H9 (cell line): ENCODE data around the gene CAMK2N1. TPM values are rescaled to one million over a fixed set of nuclear protein-coding genes. Genes with fewer than 3 reads are reported as not detected.
A peak's percentile ranks its signal among the peaks of the same experiment; 100 is the strongest.

Experiments used
- DNase-seq: peaks from one replicate; pipeline ENCODE4 v3.0.0-alpha.2; 2017
- H2AFZ ChIP-seq: one replicate; pipeline ENCODE4 v1.6.1; 2013; ENCODE audit warnings: mild to moderate bottlenecking, low read length, control low read depth, moderate library complexity
- H2AK5ac ChIP-seq: 2 replicates; pipeline ENCODE4 v1.6.1; 2013; ENCODE audit warnings: low read length, control low read depth, mixed read lengths; ENCODE audit not compliant: insufficient read length
- H2BK120ac ChIP-seq: one replicate; pipeline ENCODE4 v1.6.1; 2013; ENCODE audit warnings: low read depth, mild to moderate bottlenecking, low read length, control low read depth, inconsistent platforms; ENCODE audit not compliant: poor library complexity, severe bottlenecking
- H2BK12ac ChIP-seq: 2 replicates; pipeline ENCODE4 v1.6.1; 2013; ENCODE audit warnings: low read length, control low read depth, mixed read lengths, low read depth; ENCODE audit not compliant: insufficient read length
- H2BK15ac ChIP-seq: 2 replicates; pipeline ENCODE4 v1.6.1; 2013; ENCODE audit warnings: low read depth, low read length, control low read depth
- H2BK20ac ChIP-seq: one replicate; pipeline ENCODE4 v1.6.1; 2013; ENCODE audit warnings: low read depth, mild to moderate bottlenecking, low read length, control low read depth, inconsistent platforms; ENCODE audit not compliant: poor library complexity, severe bottlenecking
- H2BK5ac ChIP-seq: 2 replicates; pipeline ENCODE4 v1.6.1; 2013; ENCODE audit warnings: low read length, control low read depth, mixed read lengths; ENCODE audit not compliant: insufficient read length
- H3K14ac ChIP-seq: 2 replicates; pipeline ENCODE4 v1.6.1; 2013; ENCODE audit warnings: low read length, control low read depth; ENCODE audit not compliant: insufficient read depth
- H3K18ac ChIP-seq: 2 replicates; pipeline ENCODE4 v1.6.1; 2013; ENCODE audit warnings: low read depth, mild to moderate bottlenecking, mixed read lengths, low read length, control low read depth; ENCODE audit not compliant: insufficient read length
- H3K23ac ChIP-seq: 2 replicates; pipeline ENCODE4 v1.6.1; 2013; ENCODE audit warnings: low read length, control low read depth, mixed read lengths, low read depth; ENCODE audit not compliant: insufficient read length
- H3K23me2 ChIP-seq: 2 replicates; pipeline ENCODE4 v1.6.1; 2013; ENCODE audit warnings: low read depth, mild to moderate bottlenecking, mixed read lengths, low read length, control low read depth; ENCODE audit not compliant: insufficient read length, poor library complexity, severe bottlenecking
- H3K27ac ChIP-seq: 2 replicates; pipeline ENCODE4 v1.5.1; 2013; ENCODE audit warnings: low read length, control low read depth, mixed read lengths, low read depth; ENCODE audit not compliant: insufficient read length
- H3K27me3 ChIP-seq: 2 replicates; pipeline ENCODE4 v1.6.1; 2013; ENCODE audit warnings: low read length, control low read depth, inconsistent platforms; ENCODE audit not compliant: insufficient read depth
- H3K4ac ChIP-seq: 2 replicates; pipeline ENCODE4 v1.6.1; 2013; ENCODE audit warnings: low read depth, mild to moderate bottlenecking, control low read depth, inconsistent platforms, low read length, moderate library complexity
- H3K4me1 ChIP-seq: 2 replicates; pipeline ENCODE4 v1.6.1; 2013; ENCODE audit warnings: low read length, control low read depth, inconsistent platforms; ENCODE audit not compliant: insufficient read depth
- H3K4me2 ChIP-seq: 2 replicates; pipeline ENCODE4 v1.6.1; 2013; ENCODE audit warnings: low read length, control low read depth, mixed read lengths; ENCODE audit not compliant: insufficient read length, insufficient read depth
- H3K56ac ChIP-seq: 2 replicates; pipeline ENCODE4 v1.6.1; 2013; ENCODE audit warnings: low read depth, mild to moderate bottlenecking, mixed read lengths, low read length, control low read depth; ENCODE audit not compliant: insufficient read length
- H3K79me1 ChIP-seq: 2 replicates; pipeline ENCODE4 v1.6.1; 2013; ENCODE audit warnings: low read depth, mild to moderate bottlenecking, moderate library complexity, low read length, control low read depth, inconsistent platforms; ENCODE audit not compliant: insufficient read depth, poor library complexity, severe bottlenecking
- H3K79me2 ChIP-seq: 2 replicates; pipeline ENCODE4 v1.6.1; 2013; ENCODE audit warnings: low read length, control low read depth, inconsistent platforms; ENCODE audit not compliant: insufficient read depth
- H3K9ac ChIP-seq: 2 replicates; pipeline ENCODE4 v1.6.1; 2013; ENCODE audit warnings: low read length, control low read depth, mixed read lengths; ENCODE audit not compliant: insufficient read length; ENCODE audit errors: extremely low read depth
- H3K9me3 ChIP-seq: one replicate; pipeline ENCODE4 v1.6.1; 2013; ENCODE audit warnings: low read depth, low read length, inconsistent platforms; ENCODE audit not compliant: control insufficient read depth
- H3T11ph ChIP-seq: one replicate; pipeline ENCODE4 v1.6.1; 2013; ENCODE audit warnings: mild to moderate bottlenecking, low read length, control low read depth, inconsistent platforms
- H4K20me1 ChIP-seq: one replicate; pipeline ENCODE4 v1.6.1; 2013; ENCODE audit not compliant: control insufficient read depth, insufficient read length, insufficient read depth
- H4K5ac ChIP-seq: 2 replicates; pipeline ENCODE4 v1.6.1; 2013; ENCODE audit warnings: low read depth, mild to moderate bottlenecking, mixed read lengths, low read length, control low read depth; ENCODE audit not compliant: insufficient read length
- H4K8ac ChIP-seq: replicated peaks from 2 replicates; pipeline ENCODE4 v1.6.1; 2013; ENCODE audit warnings: low read length, control low read depth, mixed read lengths, low read depth; ENCODE audit not compliant: insufficient read length
- H4K91ac ChIP-seq: 2 replicates; pipeline ENCODE4 v1.6.1; 2013; ENCODE audit warnings: low read depth, mild to moderate bottlenecking, moderate library complexity, mixed read lengths, low read length, control low read depth; ENCODE audit not compliant: insufficient read length
- H3K27ac Mint-ChIP-seq, 3 experiments: 2 replicates in 2 of 3; 3 replicates in 1 of 3; pipeline ENCODE4 v1.8.0; 2020 to 2021; ENCODE audit warnings: mixed read lengths in 3 of 3, mild to moderate bottlenecking in 1 of 3, moderate library complexity in 1 of 3
- H3K27me3 Mint-ChIP-seq: 2 replicates; pipeline ENCODE4 v1.8.0; 2021; ENCODE audit warnings: low read depth, mild to moderate bottlenecking, moderate library complexity, mixed read lengths
- H3K36me3 Mint-ChIP-seq, 3 experiments: 2 replicates in 2 of 3; 3 replicates in 1 of 3; pipeline ENCODE4 v1.8.0; 2020 to 2021; ENCODE audit warnings: low read depth in 3 of 3, mixed read lengths in 3 of 3; ENCODE audit not compliant: insufficient read depth in 1 of 3
- H3K4me1 Mint-ChIP-seq, 2 experiments: 2 replicates each; pipeline ENCODE4 v1.8.0; 2020; ENCODE audit warnings: mixed read lengths in 2 of 2
- H3K4me3 Mint-ChIP-seq, 2 experiments: 2 replicates in 1 of 2; 3 replicates in 1 of 2; pipeline ENCODE4 v1.8.0; 2020 to 2021; ENCODE audit warnings: mild to moderate bottlenecking in 2 of 2, mixed read lengths in 2 of 2, moderate library complexity in 1 of 2
- H3K9me3 Mint-ChIP-seq, 2 experiments: 2 replicates in 1 of 2; 3 replicates in 1 of 2; pipeline ENCODE4 v1.8.0; 2020; ENCODE audit warnings: mild to moderate bottlenecking in 2 of 2, mixed read lengths in 2 of 2, moderate library complexity in 1 of 2
- WGBS: extraction: QIAGEN DNeasy Blood & Tissue Kit; methylation state at CpG from one replicate; pipeline ENCODE4 v1.1.7; 2013; ENCODE audit warnings: missing lambda C conversion rate, low lambda C conversion rate, mixed read lengths; ENCODE audit not compliant: insufficient read length; ENCODE audit errors: extremely low coverage; 5-methylcytosine and 5-hydroxymethylcytosine counted together
- total RNA-seq: library from RNA; stranded (reverse); gene quantifications from 2 replicates; pipeline ENCODE4 v1.2.1, GENCODE V29; 2021
- TF ChIP-seq, protein P1 (sequence below): fragments of 200-600 bp; sonication (generic); conservative IDR thresholded peaks from 3 replicates; pipeline ENCODE4 v1.8.0; 2021; ENCODE audit warnings: antibody characterized with exemption, mild to moderate bottlenecking

CAMK2N1 gene
- total RNA-seq, 1 experiment from 2014 or later, result 1.2 TPM

DNA sequence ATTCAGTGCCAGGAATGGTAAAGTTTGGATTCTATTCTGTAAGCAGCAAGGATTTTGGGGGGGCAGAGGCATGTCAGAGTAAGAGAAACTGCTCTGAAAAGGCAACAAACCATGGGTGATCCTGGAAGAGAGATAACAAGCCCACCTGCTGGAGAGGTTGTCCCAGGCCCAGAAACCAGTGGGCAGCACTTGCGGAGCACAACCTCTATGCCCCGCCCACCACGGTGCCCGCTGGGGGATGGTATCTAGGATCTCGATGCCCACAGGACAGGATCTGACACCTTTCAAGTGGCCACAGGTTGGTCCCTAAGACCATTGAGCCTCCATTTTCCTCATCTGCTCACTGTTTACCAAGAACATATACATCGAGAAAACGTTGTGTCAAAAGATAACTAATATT, 42.2 kb upstream of the CAMK2N1 start:
- Histone ChIP-seq H3K4me2 (no peak overlapping the region), H2BK12ac (no peak overlapping the region), H2AK5ac (no peak overlapping the region), H3K4me1 (no peaks in the 10 kb centered on the region), H3K27me3 (no peaks in the 10 kb centered on the region; the same call in 1 of the 2 replicates), H2BK20ac (no peak overlapping the region), H3K9ac (no peak overlapping the region), H2AFZ (no peak overlapping the region), H3K56ac (no peak overlapping the region), H2BK5ac (no peak overlapping the region), H2BK120ac (no peak overlapping the region), H3K23ac (no peak overlapping the region), H4K5ac (no peak overlapping the region), H2BK15ac (no peak overlapping the region), H4K91ac (no peak overlapping the region), H4K8ac (no peak overlapping the region), H3K23me2 (no peaks in the 10 kb centered on the region), H3K18ac (no peak overlapping the region), H3K14ac (no peak overlapping the region), H3K79me2 (no peaks in the 10 kb centered on the region), H3K27ac (no peak overlapping the region), H4K20me1 (no peaks in the 10 kb centered on the region), H3K9me3 (no peaks in the 10 kb centered on the region), H3K4ac (no peak overlapping the region), H3T11ph (no peak overlapping the region), H3K79me1 (no peaks in the 10 kb centered on the region)
- TF ChIP-seq, protein P1, sequence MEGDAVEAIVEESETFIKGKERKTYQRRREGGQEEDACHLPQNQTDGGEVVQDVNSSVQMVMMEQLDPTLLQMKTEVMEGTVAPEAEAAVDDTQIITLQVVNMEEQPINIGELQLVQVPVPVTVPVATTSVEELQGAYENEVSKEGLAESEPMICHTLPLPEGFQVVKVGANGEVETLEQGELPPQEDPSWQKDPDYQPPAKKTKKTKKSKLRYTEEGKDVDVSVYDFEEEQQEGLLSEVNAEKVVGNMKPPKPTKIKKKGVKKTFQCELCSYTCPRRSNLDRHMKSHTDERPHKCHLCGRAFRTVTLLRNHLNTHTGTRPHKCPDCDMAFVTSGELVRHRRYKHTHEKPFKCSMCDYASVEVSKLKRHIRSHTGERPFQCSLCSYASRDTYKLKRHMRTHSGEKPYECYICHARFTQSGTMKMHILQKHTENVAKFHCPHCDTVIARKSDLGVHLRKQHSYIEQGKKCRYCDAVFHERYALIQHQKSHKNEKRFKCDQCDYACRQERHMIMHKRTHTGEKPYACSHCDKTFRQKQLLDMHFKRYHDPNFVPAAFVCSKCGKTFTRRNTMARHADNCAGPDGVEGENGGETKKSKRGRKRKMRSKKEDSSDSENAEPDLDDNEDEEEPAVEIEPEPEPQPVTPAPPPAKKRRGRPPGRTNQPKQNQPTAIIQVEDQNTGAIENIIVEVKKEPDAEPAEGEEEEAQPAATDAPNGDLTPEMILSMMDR, result no peak
- Mint-ChIP-seq H3K4me3 (no peak overlapping the region), H3K27ac (no peak overlapping the region), H3K9me3 (no peaks in the 10 kb centered on the region), H3K27me3 (peaks cover 72% of the 10 kb centered on the region), H3K4me1 (no peaks in the 10 kb centered on the region), H3K36me3 (no peaks in the 10 kb centered on the region)
- peak; percentile 40 for DNase-seq
- WGBS, result no CpG with 5 or more reads among the region's 7 CpGs
